Vagina (tissue), 2 donors: Measurements from ENCODE around the gene HDAC11.

Experiments used
- CTCF ChIP-seq, 3 experiments: fragments of 450-650 bp in 2 of 3; fragments of 200-600 bp in 1 of 3; sonication (generic) in 1 of 3; IDR thresholded peaks; one replicate each; pipeline ENCODE4 v1.5.1; 2017 to 2019; ENCODE audit warnings: antibody characterized with exemption in 3 of 3, mild to moderate bottlenecking in 2 of 3, moderate library complexity in 2 of 3
- POLR2A ChIP-seq, 2 donors: fragments of 450-650 bp; IDR thresholded peaks; one replicate each; pipeline ENCODE4 v1.6.1; 2017; ENCODE audit warnings: antibody characterized with exemption in 2 of 2, mild to moderate bottlenecking in 2 of 2, moderate library complexity in 2 of 2
- POLR2AphosphoS5 ChIP-seq, 2 donors: sonication (generic); formaldehyde crosslinking; IDR thresholded peaks; one replicate each; pipeline ENCODE4 v1.9.0; 2017; ENCODE audit warnings: antibody characterized with exemption in 2 of 2, mild to moderate bottlenecking in 2 of 2, low read depth in 1 of 2; ENCODE audit not compliant: insufficient read depth in 1 of 2

DNA sequence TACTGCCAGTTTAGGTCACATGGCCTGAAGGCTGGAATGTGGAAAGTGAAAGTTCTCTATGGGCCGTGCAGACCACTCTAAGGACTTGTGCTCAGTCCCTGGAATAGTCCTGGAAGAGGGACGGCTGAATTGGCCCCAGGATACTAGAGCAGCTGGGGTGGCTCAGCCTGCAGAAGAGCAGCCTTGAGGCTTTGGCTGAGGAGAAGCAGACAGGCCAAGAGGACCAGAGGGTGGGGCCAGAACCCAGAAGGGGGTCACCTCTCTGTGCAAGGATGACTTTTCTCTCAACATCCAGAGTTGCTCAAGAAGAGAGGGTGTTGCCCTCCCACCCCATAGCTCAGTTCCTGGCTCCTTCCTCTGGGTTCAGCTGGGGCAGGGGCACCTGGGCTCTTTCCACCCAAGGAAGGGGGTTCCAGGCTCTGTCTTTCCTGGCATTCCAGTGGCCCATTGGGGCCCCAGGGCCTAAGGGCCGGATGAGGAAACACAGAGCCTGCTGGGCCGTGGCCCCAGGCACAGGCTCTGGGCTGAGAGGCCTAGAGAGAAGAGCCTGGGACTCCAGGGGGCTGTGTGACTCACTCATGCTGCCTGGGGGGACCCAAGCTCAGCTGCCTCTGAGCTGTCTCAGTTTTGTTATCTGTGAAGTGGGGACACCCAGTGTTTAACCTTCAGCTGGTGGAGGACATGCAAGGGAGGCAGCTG is 60.3 kb downstream of the HDAC11 start:
- no peak for TF ChIP-seq POLR2A (IDR thresholded peaks at IDR 0.05)
- no peak for TF ChIP-seq CTCF (IDR thresholded peaks at IDR 0.05)
- TF ChIP-seq POLR2AphosphoS5 (IDR thresholded peaks at IDR 0.05; ENCODE audit: insufficient read depth in 1 of 2, low read depth in 1 of 2): peak; percentile 27 to 67
